ENCODE results near the gene RPTOR.

The RPTOR gene

DNA sequence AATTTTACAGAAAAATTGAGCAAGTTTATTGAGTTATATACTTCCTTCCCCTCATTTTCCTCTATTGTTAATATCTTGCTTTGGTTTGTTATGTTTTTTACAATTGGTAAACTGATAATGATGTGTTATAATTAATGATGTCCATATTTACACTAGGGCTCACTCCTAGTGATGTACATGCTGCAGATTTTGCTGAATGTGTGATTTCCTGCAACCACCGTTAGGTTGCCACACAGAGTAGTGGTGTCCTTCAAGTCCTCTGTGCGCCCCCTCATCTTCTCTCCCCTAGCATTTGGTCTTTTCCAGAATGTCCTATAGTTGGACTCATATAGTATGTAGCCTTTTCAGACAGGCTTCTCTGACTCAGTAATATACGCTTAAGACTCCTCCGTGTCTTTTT, 167.5 kb downstream of the RPTOR start:
- Histone ChIP-seq H3K4me3 (ENCODE audit: low read depth, low read length) (no peak overlapping the region), H3K79me2 (peaks cover 18% of the 10 kb centered on the region), H3K4me1 (no peaks in the 10 kb centered on the region), H3K27ac (no peak overlapping the region), H3K4me2 (ENCODE audit: low read length) (no peak overlapping the region), H2AFZ (no peak overlapping the region), H3K9ac (no peak overlapping the region), H3K36me3 (ENCODE audit: control insufficient read depth, insufficient read depth, low read length) (no peaks in the 10 kb centered on the region), H3K9me3 (ENCODE audit: control insufficient read depth, low read length) (no peaks in the 10 kb centered on the region), H3K27me3 (ENCODE audit: control insufficient read depth, insufficient read depth, low read length) (no peaks in the 10 kb centered on the region)
- TF ChIP-seq, protein P1, sequence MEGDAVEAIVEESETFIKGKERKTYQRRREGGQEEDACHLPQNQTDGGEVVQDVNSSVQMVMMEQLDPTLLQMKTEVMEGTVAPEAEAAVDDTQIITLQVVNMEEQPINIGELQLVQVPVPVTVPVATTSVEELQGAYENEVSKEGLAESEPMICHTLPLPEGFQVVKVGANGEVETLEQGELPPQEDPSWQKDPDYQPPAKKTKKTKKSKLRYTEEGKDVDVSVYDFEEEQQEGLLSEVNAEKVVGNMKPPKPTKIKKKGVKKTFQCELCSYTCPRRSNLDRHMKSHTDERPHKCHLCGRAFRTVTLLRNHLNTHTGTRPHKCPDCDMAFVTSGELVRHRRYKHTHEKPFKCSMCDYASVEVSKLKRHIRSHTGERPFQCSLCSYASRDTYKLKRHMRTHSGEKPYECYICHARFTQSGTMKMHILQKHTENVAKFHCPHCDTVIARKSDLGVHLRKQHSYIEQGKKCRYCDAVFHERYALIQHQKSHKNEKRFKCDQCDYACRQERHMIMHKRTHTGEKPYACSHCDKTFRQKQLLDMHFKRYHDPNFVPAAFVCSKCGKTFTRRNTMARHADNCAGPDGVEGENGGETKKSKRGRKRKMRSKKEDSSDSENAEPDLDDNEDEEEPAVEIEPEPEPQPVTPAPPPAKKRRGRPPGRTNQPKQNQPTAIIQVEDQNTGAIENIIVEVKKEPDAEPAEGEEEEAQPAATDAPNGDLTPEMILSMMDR (IDR thresholded peaks at IDR 0.05) = no peak

DNA sequence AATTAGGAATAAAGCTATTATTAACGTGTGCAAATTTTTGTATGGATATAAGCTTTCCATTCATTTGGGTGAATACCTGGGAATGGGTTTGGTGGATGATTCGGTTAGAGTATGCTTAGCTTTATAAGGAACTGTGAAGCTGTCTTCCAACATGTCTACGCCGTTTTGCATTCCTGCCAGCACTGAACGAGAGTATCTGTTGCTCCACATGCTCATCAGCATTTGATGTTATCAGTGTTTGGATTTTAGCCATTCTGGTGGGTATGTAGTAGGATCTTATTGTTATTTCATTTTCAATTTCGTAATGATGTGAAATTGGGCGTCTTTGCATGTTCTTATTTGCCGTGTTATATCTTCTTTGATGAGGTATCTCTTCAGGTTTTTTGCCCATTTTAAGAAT, 168.0 kb downstream of the RPTOR start:
- H3K79me2 ChIP-seq = peaks cover 23% of the 10 kb centered on the region
- H3K4me3 ChIP-seq (ENCODE audit: low read depth, low read length) = no peak overlapping the region
- H3K4me2 ChIP-seq (ENCODE audit: low read length) = no peak overlapping the region
- H3K27ac ChIP-seq = no peak overlapping the region
- no peak overlapping the region for H2AFZ ChIP-seq
- no peaks in the 10 kb centered on the region for H3K36me3 ChIP-seq (ENCODE audit: control insufficient read depth, insufficient read depth, low read length)
- no peaks in the 10 kb centered on the region for H3K27me3 ChIP-seq (ENCODE audit: control insufficient read depth, insufficient read depth, low read length)
- H3K4me1 ChIP-seq = no peaks in the 10 kb centered on the region
- H3K9ac ChIP-seq = no peak overlapping the region
- TF ChIP-seq, protein P1 (IDR thresholded peaks at IDR 0.05) = no peak
- H3K9me3 ChIP-seq (ENCODE audit: control insufficient read depth, low read length) = no peaks in the 10 kb centered on the region

GRCh38 chr17:80716986-80717719, 172.5 kb downstream of the RPTOR start:
- TF ChIP-seq, protein P1 (IDR thresholded peaks at IDR 0.05) = no peak
- H3K4me1 ChIP-seq = no peaks in the 10 kb centered on the region
- no peak overlapping the region for H2AFZ ChIP-seq
- H3K79me2 ChIP-seq = peaks cover 47% of the 10 kb centered on the region
- no peaks in the 10 kb centered on the region for H3K36me3 ChIP-seq (ENCODE audit: control insufficient read depth, insufficient read depth, low read length)
- no peak overlapping the region for H3K4me3 ChIP-seq (ENCODE audit: low read depth, low read length)
- no peaks in the 10 kb centered on the region for H3K9me3 ChIP-seq (ENCODE audit: control insufficient read depth, low read length)
- H3K27ac ChIP-seq = no peak overlapping the region
- H3K4me2 ChIP-seq (ENCODE audit: low read length) = no peak overlapping the region
- H3K27me3 ChIP-seq (ENCODE audit: control insufficient read depth, insufficient read depth, low read length) = no peaks in the 10 kb centered on the region
- H3K9ac ChIP-seq = no peak overlapping the region

DNA sequence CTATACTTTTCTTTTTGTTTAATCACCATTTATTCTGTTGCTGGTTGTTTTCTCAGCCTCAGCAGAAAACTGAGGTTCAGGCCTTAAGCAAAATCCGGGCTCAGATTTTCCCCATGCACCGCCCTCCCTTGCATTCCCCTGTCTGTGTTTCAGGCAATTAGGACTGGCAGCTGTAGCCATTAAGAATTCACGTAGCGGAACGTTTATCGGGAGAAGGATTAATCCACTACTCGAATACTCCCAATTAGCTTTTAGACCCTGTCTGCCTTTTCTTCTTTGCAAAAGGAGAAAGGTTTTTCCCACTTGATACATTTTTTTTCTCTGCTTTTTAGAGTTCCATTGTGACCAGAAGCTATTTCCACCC, 173.1 kb downstream of the RPTOR start:
- no peaks in the 10 kb centered on the region for H3K9me3 ChIP-seq (ENCODE audit: control insufficient read depth, low read length)
- H3K36me3 ChIP-seq (ENCODE audit: control insufficient read depth, insufficient read depth, low read length) = no peaks in the 10 kb centered on the region
- no peaks in the 10 kb centered on the region for H3K4me1 ChIP-seq
- no peak overlapping the region for H3K27ac ChIP-seq
- no peak overlapping the region for H3K4me2 ChIP-seq (ENCODE audit: low read length)
- H3K27me3 ChIP-seq (ENCODE audit: control insufficient read depth, insufficient read depth, low read length) = no peaks in the 10 kb centered on the region
- TF ChIP-seq, protein P1 (IDR thresholded peaks at IDR 0.05) = no peak
- H3K4me3 ChIP-seq (ENCODE audit: low read depth, low read length) = no peak overlapping the region
- H3K79me2 ChIP-seq = peaks cover 49% of the 10 kb centered on the region
- no peak overlapping the region for H3K9ac ChIP-seq
- H2AFZ ChIP-seq = no peak overlapping the region

- Histone ChIP-seq H3K27ac (no peak overlapping the region), H3K9me3 (ENCODE audit: control insufficient read depth, low read length) (no peaks in the 10 kb centered on the region), H3K4me3 (ENCODE audit: low read depth, low read length) (no peak overlapping the region), H3K36me3 (ENCODE audit: control insufficient read depth, insufficient read depth, low read length) (no peaks in the 10 kb centered on the region), H3K4me1 (no peaks in the 10 kb centered on the region), H2AFZ (no peak overlapping the region), H3K9ac (no peak overlapping the region), H3K27me3 (ENCODE audit: control insufficient read depth, insufficient read depth, low read length) (no peaks in the 10 kb centered on the region), H3K4me2 (ENCODE audit: low read length) (no peak overlapping the region), H3K79me2 (peaks cover 51% of the 10 kb centered on the region)
- TF ChIP-seq, protein P1 (IDR thresholded peaks at IDR 0.05) = no peak
These were observed 173.8 kb downstream of the RPTOR start for GRCh38 chr17:80718428-80718827.

Data from parathyroid adenoma (tissue), 2 donors.